Measurements from ENCODE around the gene COL5A1.
"Not testable (repeated sequence)": the region's sequence is repeated elsewhere in the genome, so short reads cannot be mapped to it uniquely, and the experiment has no call there.

Gene COL5A1

DNA sequence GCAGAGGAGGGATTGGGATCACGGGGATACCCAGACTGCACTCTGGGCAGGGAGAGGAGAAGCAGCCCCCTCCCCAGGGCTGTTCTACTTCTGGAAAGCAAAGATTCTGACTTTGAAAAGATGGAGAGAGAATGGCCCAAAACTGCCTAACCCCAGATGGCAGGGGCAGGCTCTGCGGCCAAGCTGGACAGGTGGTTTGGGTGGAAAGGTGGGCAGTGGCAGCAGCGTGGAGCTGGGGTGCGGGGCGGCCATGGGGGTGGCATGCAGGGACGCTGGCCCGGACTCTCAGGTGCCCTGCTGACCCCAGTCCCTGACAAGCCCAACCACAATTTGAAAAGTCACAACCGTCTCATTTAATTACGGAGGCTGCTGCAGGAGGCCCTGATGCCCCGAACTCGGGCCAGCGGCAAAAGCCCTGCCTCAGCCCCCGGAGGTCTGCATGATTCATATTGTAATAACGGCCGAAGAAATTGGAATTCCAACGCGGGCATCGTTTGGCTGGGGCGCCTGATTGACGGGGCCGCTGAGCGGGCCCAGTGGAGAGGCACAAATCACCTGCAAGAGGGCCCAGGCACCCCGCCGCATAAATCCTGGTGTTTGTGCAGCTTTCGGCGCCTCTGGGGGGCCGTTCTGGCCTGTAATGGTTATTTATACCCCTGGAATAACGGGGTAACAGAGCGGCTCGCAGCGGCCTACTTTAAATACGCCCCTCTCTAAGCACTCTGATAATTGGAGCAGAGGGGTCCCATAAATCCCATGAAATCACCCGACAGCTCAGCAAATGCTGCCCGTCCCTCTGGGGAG is 197.2 kb downstream of the COL5A1 start:
- DNase-seq (ENCODE audit: low spot score): no peak

DNA sequence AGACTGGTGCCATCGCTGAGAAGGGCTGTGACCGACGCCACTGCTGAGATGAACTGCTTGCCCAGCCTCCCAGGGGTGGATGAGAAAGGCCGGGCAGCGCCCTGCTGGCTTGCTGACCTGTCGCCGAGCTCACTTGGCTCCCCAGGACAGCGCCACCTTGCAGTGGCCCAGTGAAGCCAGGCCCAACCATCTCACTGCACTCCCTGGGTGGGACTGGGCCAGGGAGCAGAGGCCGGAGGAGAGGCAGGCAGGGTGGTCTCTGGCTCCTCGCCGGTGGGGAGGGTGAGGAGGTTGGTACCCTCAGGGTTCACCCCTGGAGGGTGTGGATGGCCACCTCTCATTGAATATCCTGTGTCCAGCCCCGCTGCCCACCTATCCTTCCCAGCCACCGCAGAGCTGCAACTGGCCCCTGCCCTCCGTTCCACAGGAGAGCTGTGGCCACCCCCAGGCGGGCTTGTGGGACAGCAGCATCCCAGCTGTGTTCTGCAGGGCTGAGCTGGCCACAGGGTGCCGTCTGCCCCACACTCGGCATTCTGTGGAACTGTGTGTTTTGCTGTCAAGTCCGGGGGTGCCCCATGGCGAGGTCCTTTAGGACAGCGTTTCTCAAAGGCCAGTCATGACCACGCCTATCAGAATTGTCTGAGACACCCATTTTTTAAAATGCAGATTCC is 198.0 kb downstream of the COL5A1 start:
- peak; percentile 66 for DNase-seq (ENCODE audit: low spot score)

DNA sequence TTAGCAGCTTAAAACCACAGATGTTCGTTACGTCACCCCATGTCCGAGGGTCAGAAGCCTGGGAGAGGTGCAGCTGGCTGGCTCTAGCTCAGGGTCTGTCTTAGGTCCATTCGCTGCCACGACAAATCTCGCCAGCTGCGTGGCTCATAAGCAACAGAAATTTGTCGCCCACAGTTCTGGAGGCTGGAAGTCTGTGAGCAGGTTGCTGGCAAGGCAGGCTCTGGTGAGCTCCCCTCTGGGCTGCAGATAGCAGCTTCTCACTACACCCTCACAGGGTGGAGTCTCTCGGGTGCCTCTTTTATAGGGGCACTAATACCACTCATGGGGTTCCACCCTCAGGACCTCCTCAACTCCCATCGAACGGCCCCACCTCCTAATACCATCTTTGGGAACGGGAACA is 198.9 kb downstream of the COL5A1 start:
- no peak for DNase-seq (ENCODE audit: low spot score)

DNA sequence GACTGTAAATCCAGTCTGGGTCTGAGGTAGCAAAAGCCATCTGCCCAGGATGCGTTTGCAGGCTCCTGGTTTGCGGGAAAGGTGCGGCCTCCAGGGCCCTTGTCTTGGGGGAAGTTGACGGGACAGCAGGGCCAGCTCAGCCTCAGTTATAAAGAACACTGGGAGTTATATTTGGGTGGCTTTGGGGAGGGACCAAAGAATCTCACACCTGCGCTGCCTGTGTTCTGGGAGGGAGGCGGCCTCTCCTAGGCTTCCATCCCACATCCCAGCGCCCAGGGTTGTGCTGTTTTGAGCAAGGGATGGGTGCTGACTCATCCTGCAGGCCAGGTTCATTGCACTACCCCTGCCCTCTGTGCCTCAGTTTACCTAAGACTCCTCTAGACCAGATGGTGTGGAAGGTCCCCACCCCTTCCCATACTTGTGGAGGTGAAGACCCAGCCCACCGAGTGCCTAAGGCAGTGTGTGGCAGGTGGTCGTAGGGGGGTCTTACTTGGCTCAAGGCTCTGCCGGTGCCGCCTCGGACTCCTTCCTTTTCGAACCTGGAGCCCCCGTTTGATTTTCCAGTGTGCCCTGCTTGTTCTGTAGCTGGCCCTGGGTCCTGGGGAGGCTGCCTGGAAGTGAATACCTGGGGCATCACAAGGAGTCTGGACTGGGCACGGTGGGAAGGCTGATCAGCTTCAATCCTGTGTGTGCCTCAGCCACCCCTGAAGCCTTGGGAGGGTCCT is 199.7 kb downstream of the COL5A1 start:
- DNase-seq (ENCODE audit: low spot score): no peak

DNA sequence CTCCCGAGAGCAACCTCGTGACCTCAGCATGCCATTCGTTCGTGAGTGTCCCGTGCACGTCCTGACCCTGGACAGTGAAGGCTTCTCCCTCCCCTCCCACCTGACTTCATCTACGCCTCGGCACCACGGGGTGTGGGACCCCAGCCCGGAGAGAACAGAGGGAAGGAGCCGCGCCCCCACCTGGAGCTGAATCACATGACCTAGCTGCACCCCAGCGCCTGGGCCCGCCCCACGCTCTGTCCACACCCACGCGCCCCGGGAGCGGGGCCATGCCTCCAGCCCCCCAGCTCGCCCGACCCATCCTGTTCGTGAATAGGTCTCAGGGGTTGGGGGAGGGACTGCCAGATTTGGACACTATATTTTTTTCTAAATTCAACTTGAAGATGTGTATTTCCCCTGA is 200.7 kb downstream of the COL5A1 start:
- DNase-seq (ENCODE audit: low spot score): no peak

DNA sequence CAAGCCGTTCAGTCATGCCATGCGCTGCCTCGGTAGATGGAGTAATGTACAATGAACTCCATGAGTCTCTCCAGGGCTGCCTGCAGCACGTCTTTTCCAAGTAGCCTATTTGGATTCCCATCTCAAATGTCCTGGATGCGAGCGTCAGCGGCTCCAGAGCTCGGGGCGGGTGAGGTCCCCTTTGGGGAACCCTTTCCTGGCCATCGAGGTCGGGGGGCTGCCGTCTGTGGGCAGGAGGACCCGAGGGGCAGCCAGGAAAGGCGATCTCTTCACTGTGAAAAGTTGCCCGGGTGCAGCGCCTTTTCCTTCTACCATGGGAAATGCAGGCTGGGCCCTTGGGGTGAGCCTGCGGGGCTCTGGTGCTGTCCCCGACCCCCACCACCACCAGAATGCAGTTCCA is 202.1 kb downstream of the COL5A1 start:
- no peak for DNase-seq (ENCODE audit: low spot score)

DNA sequence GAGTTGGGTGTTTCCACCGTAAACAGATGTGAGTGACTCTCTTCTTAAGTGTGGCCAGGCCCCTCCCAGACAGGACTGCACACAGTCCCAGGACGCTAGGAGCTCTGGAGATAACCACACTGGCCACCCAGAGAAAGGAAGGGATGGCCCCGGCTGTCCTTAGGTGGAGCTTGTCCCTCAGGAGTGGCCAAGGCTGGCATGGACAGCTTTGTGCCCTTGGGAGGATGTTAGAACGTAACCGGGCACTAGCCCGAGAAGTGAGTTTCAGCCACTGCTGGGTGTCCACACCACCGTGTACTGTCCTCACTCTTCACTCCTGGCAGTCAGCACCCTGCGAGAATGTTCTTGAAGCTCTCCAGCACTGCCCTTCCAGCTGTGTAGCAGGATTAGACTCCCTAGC is 203.2 kb downstream of the COL5A1 start:
- DNase-seq (ENCODE audit: low spot score): no peak

DNA sequence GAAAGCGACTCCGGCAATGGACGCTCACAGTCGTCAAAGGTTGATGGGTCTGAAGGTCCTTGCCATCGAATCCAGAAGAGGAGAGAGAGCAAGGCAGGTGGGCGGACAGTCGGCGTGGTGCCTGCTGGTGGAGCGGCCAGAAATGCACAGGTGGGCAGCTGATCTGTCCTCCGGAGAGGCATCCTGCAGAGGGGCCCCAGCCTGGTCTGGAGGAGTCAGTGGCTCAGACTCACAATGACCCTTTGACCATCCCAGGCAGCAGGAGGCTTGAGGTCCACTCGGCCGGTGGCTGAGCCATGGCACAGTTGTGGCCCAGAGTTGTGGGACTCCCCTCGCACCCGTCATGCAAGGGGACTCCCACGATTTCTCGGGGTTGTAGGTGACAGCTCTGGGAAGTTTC is 204.6 kb downstream of the COL5A1 start:
- DNase-seq (ENCODE audit: low spot score): no peak

DNA sequence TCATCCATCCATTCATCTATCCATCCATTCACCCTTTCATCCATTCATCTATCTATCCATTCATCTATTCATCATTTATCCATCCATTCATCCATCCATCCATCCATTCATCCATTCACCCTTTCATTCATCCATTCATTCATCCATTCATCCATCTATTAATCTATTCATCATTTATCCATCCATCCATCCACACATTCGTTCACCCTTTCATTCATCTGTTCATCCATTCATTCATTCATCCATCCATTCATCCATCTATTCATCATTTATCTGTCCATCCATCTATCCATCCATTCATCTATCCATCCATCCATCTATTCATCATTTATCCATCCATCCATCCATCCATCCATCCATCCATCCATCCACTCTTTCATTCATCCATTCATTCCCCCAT is 205.1 kb downstream of the COL5A1 start:
- no peak for DNase-seq (ENCODE audit: low spot score)

DNA sequence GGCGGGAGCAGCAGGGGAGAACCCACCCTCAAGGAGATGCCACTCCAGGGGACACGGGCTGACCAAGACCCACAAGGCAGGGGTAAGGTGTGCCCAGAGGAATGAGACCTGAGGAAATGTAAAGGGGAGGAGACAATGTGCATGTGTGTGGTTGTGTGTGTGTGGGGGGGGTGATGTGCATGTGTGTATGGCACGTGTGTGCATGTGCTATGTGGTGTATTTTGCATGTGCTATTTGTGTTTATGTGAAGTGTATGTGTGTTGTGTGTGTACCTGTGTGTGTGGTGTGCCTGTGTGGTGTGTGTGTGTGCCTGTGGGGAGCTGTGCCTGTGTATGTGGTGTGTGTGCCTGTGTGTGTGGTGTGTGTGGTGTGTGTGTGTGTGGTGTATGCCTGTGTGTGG is 205.5 kb downstream of the COL5A1 start:
- DNase-seq (ENCODE audit: low spot score): no peak

DNA sequence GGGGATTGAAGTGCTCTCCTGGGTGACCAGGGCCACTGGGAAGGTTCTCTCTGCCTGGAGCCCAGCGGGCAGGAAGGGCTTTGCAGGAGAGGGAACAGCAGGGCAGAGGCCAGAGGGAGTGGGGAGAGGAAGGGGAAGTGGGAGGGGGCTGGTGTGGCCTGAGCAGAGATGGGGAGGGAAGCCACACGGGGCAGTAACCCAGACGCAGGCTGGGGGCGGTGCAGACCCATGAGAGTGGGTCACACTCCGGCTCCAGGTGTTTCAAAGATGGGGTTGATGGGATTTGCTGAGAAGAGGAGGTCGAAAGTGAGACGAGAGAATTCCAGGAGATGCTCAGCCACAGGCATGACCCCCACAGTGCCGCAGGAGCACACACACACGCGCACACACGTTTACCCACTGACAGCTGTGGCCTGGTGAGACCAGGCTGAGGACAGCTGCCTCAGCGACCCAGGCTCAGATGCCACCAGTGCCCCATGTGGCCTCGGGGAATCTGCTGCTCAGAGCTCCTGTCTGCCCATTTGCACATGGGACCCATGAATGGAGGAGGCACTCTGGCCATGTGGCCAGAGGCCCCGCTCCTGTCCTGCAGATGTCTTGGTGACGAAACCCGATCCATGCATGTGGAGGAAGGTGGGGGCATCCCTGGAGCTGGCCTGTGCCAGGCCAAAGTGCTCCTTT is 206.3 kb downstream of the COL5A1 start:
- DNase-seq (ENCODE audit: low spot score): no peak

DNA sequence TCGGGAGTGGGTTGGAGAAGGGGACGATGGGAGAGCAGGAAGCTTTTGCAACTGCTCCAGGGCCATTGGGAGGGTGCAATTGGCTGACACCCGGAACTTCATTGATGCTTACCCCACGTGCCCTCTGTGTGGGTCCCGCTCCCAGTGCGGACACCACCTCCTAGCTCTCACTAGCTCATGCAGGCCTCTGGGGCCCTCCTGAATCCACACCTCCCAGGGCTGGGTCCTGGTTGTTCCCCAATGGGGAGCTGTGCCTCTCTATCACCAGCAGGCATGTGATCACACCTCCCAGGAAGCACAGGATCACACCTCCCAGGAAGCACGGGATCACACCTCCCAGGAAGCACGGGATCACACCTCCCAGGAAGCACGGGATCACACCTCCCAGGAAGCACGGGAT is 206.9 kb downstream of the COL5A1 start:
- no peak for DNase-seq (ENCODE audit: low spot score)

DNA sequence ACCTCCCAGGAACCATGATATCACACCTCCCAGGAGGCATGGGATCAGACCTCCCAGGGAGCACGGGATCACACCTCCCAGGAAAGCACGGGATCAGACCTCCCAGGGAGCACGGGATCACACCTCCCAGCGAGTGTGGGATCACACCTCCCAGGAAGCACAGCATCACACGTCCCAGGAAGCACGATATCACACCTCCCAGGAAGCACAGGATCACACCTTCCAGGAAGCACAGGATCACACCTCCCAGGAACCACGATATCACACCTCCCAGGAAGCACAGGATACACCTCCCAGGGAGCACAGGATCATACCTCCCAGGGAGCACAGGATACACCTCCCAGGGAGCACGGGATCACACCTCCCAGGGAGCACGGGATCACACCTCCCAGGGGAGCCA is 209.0 kb downstream of the COL5A1 start:
- DNase-seq (ENCODE audit: low spot score): no peak

DNA sequence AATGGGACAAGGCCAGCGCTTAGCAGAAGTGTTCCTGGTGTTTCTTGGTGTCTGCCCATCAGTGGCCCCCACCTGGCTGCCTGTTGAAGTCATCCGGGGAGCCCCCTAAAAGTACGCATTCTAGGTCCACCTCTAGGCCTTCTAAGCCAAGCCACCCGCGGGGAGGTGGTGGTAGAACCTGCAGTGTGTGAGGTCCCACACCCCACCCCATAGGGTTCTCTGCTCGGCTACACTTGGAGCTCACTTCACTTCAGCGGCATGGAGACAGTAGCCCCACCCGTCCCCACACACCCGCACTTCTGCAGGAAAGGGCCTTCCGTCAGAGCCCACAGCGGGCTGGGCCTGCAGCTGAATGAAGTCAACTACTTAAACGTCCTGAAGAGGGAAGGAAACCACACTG is 209.4 kb downstream of the COL5A1 start:
- DNase-seq (ENCODE audit: low spot score): no peak

DNA sequence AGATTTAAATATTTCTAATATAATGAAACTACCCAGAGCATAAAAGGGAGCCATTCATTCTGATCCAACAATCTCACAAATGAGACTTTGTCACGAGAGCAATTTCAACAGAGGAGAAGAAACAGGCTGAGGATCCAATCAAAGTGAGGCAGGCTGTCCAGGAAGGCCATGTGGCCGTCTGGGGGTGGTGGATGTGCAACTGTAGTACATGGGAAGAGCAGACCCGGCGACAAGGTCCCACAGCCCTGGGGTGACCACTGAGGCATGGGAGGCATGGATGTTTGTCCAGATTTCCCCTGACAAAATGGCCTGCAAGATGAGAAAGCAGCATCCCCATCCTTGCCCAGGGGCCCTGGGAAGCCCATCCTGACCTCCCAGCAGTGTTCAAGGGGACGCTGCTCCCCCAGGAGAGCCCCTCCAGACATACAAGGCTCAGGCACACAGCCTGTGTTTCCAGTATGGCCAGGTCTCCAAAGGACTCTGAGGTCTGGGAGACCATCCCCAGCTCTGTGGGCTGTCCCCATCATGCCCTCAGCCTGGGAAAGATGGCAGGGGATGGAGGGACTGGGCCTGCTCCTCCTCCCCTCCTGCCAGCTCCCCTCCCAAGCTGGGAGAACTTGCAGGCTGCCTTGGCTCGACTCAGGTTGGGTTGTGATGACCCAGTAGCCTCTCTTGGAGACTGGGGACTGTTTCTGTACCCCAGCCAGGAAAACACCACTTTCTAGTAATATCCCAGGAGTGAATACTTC is 211.5 kb downstream of the COL5A1 start:
- no peak for DNase-seq (ENCODE audit: low spot score)

DNA sequence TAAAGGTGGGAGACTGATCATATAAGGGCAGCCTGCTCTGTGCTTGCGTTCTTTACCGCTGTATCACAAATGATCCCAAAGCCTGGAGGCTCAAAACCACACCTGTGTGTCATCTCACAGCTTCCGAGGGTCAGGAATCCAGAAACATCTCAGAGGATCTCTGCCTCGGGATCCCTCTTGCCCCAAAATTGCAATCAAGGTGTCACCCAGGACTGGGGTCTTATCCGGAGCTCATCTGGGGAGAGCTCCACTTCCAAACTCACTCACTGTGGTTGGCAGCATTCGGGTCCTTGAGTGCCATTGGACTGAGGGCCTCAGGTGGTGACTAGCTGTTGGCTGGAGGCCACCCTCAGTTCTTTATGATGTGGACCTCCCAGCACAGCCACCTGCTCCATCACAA is 212.3 kb downstream of the COL5A1 start:
- DNase-seq (ENCODE audit: low spot score): no peak

DNA sequence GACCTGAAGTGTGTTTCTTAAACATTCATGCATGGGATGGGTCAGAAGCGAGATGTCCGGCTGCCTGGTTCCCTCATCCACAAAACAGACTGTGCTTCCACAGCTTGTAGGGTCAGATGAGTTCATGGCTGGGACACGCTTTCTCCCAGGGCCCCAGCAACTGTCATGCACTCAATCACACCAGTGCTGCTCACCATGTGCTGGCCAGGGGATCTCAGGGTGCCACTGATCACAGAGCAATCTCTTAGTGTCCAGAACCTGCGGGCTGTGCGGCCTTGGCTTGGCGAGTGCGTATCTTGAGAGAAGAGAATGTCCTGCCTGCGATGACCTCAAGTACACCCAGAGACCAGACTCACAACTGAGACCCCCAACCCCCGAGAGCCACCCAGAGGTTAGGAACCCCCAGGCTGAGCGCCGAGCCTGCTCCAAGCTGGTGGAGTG is 213.0 kb downstream of the COL5A1 start:
- DNase-seq (ENCODE audit: low spot score): no peak

DNA sequence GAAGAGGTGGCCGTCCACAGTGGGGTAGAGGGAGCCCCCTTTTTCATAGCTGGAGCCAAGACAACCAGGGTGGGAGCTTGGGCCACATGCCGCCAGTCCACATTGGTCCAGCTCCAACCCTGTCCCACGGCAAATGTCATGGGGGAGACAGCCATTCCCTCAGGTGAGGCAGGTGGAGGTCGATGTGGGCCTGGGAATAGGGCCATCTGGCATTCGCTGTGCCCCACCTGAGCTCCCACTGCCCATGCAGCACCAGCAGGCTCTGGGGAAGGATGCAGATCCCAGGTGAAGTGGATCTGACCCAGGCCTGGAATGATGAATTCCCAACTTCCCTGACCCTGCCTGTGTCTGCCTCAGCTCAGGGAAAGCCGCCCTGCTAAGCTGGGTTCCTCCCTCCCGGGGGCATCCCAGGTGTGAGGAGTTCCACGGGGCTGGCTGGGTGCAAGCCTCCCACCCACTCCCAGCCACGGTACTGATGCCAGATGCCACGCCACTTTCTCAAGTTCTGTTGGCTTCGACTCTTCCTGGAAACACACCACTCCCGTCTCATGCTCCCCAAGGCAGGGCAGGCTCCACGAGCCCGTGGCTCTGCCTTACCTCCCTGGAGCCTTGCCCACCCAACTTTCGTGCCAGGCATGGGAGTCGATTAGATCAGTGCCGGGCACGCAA is 213.8 kb downstream of the COL5A1 start:
- DNase-seq (ENCODE audit: low spot score): no peak

DNA sequence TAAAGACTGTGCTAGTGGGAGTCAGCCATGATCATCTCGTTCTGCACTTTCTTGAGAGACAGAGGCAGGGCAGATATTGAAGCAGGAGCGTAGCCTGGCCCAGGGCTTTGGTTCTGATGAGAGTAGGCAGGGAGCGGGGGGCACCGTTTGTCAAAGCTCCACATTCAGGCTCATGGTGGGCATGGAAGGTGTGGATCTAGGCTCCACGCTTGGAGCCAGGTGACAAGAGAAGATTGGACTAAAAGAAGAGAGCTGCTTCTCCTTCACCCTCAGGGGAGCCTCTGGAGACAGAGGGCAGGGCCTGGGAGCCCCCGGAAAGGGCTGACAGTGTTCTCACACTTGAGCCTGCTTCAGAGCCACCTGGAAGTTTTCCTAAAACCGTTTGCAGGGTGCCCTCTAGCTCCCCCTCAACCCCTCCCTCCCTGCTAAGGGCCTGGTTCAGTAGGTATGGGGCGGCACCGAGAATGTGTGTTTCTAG is 214.3 kb downstream of the COL5A1 start:
- no peak for DNase-seq (ENCODE audit: low spot score)

DNA sequence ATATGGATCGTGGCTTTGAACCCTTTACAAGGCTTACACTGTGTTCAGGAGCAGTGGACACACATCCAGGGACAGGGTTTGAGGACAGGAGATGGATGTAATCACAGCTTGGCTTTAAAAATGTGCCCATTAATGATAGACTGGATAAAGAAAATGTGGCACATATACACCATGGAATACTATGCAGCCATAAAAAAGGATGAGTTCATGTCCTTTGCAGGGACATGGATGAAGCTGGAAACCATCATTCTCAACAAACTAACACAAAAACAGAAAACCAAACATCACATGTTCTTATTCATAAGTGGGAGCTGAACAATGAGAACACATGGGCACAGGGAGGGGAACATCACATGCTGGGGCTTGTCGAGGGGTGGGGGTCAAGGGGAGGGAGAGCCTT is 215.8 kb downstream of the COL5A1 start:
- not testable (repeated sequence) for DNase-seq (ENCODE audit: low spot score)
